ENCODE measurements around the gene NMT2.

The NMT2 gene

DNA sequence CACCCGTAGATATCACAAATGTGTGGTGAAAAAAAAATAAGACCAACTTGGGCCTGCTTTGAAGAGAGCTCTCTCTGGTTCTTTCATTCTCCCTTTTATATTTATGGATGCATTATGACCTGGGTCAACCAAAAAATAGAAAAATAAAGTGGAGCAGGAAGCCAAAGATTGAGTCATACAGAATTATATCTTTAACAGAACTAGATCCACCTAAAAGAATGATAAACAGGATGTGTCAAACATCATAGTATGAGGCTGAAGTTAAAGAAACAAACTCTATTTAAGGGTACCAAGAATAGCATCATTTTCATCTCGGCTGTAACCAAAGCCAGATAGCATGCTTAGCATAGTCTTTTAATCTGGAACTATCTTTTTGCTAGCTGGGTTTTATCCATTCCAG is 28.8 kb upstream of the NMT2 start:
- no peak overlapping the region for H3K4me3 ChIP-seq (replicated peaks in 1 of 2; ENCODE audit: low read depth in 2 of 2, low read length in 2 of 2)
- TF ChIP-seq CTCF (IDR thresholded peaks at IDR 0.05; ENCODE audit: low read depth, low read length) = no peak
- DNase-seq (ENCODE audit: low read depth in 2 of 2) = peak; percentile 41 to 46

DNA sequence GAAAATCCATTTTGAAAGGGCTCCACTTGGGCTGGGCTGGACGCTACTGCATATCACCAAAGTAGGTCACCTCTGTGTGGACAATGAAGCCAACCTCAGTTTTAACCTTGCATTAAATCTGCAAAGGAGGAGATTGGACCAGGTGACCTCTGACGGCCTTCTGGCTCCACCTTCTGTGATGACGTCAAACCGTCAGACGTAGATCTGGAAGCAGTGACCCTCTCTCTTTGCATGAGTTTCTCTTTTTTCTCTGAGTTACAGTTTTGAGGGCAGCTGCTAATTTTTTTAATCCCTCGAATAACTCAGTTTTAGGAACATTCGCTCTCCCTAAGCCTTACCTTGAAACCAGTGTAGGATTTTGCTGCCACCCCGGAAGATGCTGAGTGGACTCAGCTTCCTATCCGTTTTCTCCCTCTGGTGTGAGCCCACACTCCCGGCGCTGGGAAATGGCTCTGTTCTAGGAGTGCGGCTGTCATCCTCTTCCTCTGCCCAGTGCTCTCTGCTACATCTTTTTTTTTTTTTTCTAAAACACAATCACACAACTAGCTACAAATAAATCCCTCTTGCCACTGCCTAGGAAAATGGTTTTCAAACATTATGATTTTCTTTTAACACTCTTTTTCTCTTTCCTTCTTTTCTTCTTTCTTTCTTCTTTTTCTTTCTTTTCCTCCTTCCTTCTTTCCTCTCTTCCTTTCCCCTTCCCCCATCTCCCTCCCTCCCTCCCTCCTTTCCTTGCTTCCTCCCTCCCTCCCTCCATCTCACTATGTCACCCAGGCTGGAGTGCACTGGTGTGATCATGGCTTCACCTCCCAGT is 27.7 kb upstream of the NMT2 start:
- peak; percentile 67 to 72 for DNase-seq (ENCODE audit: low read depth in 2 of 2)
- no peak for TF ChIP-seq CTCF (IDR thresholded peaks at IDR 0.05; ENCODE audit: low read depth, low read length)
- H3K4me3 ChIP-seq (replicated peaks in 1 of 2; ENCODE audit: low read depth in 2 of 2, low read length in 2 of 2) = peak overlapping the region in 1 of 2 donors; percentile 24

DNA sequence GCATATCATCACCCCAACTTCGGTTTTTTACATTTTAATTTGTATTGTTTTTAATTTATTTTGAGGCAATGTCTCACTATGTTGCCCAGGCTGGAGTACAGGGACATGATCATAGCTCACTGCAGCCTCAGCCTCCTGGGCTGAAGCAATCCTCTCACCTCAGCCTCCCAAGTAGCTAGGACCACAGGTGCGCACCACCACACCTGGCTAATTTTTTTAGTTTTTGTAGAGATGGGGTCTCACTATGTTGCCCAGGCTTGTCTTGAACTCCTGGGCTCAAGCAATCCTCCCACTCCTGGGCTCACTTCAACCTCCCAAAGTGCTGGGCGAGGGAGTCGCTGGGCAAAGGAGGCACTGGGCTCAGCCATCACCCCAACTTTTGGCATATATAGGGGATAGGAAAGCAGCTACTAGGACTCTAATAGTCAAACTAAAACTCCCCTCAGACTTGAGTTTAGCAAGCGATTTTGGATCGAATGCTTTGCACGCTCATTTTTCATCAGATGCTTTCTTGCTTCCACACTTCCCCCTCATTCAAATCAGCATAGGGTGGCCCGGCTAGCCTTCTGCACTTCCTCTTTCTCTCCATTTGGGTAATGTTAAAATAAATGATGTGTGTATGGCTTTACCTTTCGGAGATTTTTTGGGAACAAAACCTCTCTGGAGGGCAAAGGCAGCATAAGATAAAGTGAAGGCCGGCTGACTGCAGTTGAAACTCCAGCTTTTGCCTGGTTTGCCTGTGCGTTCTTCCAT is 20.8 kb upstream of the NMT2 start:
- H3K4me3 ChIP-seq (replicated peaks in 1 of 2; ENCODE audit: low read depth in 2 of 2, low read length in 2 of 2) = no peak overlapping the region
- DNase-seq (ENCODE audit: low read depth in 2 of 2) = no peak
- no peak for TF ChIP-seq CTCF (IDR thresholded peaks at IDR 0.05; ENCODE audit: low read depth, low read length)

- H3K4me3 ChIP-seq (replicated peaks in 1 of 2; ENCODE audit: low read depth in 2 of 2, low read length in 2 of 2) = no peak overlapping the region
- TF ChIP-seq CTCF (IDR thresholded peaks at IDR 0.05; ENCODE audit: low read depth, low read length) = no peak
- DNase-seq (ENCODE audit: low read depth in 2 of 2) = no peak
Measured at GRCh38 chr10:15188603-15189002, 20.1 kb upstream of the NMT2 start.

- DNase-seq (ENCODE audit: low read depth in 2 of 2) = no peak
- TF ChIP-seq CTCF (IDR thresholded peaks at IDR 0.05; ENCODE audit: low read depth, low read length) = no peak
Measured at GRCh38 chr10:15183689-15184481, 15.4 kb upstream of the NMT2 start.

GRCh38 chr10:15182540-15183207 is 14.2 kb upstream of the NMT2 start:
- peak; percentile 41 to 68 for DNase-seq (ENCODE audit: low read depth in 2 of 2)
- no peak overlapping the region for H3K4me3 ChIP-seq (replicated peaks in 1 of 2; ENCODE audit: low read depth in 2 of 2, low read length in 2 of 2)
- TF ChIP-seq CTCF (IDR thresholded peaks at IDR 0.05; ENCODE audit: low read depth, low read length) = no peak

More at GRCh38 chr10:15183689-15184481, 15.4 kb upstream of the NMT2 start:
- H3K4me3 ChIP-seq (replicated peaks in 1 of 2; ENCODE audit: low read depth in 2 of 2, low read length in 2 of 2) = no peak overlapping the region

Data from cardiac fibroblast (primary cell).